PC-3 (cell line): ENCODE results near the gene IL1R1. TPM values are rescaled to one million over a fixed set of nuclear protein-coding genes. Genes with fewer than 3 reads are reported as not detected.

Source experiments
- ATAC-seq: fragments of 200-7000 bp; cut with Tn5 transposase; 2 replicates; pipeline ENCODE4 v1.9.1; 2020; ENCODE audit warnings: mild to moderate bottlenecking, moderate library complexity
- BruUV-seq: library from RNA; stranded (reverse); fragments of 400-500 nt; replicated peaks from 2 replicates; lab custom pipeline; 2021; lab: Mats Ljungman, UMichigan
- CTCF ChIA-PET: fragments of 300-600 bp; sonication (Branson Sonifier 250); formaldehyde crosslinking; loops from one replicate; lab custom pipeline; 2022; ENCODE audit warnings: antibody characterized with exemption; lab: Charles Lee
- POLR2A ChIA-PET: fragments of 300-600 bp; sonication (Branson Sonifier 250); formaldehyde crosslinking; loops from one replicate; lab custom pipeline; 2022; ENCODE audit warnings: antibody characterized with exemption; ENCODE audit not compliant: unreplicated experiment; lab: Charles Lee
- DNase-seq: peaks from one replicate; pipeline ENCODE4 v3.0.0-alpha.2; 2015
- H2AFZ ChIP-seq: fragments of 300-600 bp; sonication (generic); 2 replicates; pipeline ENCODE4 v1.6.0; 2016; ENCODE audit warnings: antibody characterized with exemption, low read length
- H3F3A ChIP-seq: fragments of 300-600 bp; sonication (generic); one replicate; pipeline ENCODE4 v1.6.0; 2017; ENCODE audit warnings: antibody characterized with exemption, low read length, control low read depth, mild to moderate bottlenecking; ENCODE audit not compliant: unreplicated experiment
- H3K27ac ChIP-seq: fragments of 300-600 bp; sonication (generic); 2 replicates; pipeline ENCODE4 v1.5.1; 2016; ENCODE audit warnings: mild to moderate bottlenecking, low read length
- H3K27me3 ChIP-seq: fragments of 300-600 bp; sonication (generic); 2 replicates; pipeline ENCODE4 v1.6.1; 2016; ENCODE audit warnings: low read length, mixed read lengths
- H3K36me3 ChIP-seq: fragments of 300-600 bp; sonication (generic); 2 replicates; pipeline ENCODE4 v1.6.1; 2016; ENCODE audit warnings: low read depth, mixed run types, low read length, mixed read lengths
- H3K4me1 ChIP-seq: fragments of 300-600 bp; sonication (generic); 2 replicates; pipeline ENCODE4 v1.5.1; 2016; ENCODE audit warnings: low read length; ENCODE audit not compliant: insufficient read depth
- H3K4me2 ChIP-seq: fragments of 300-600 bp; sonication (generic); 2 replicates; pipeline ENCODE4 v1.6.0; 2016; ENCODE audit warnings: low read length
- H3K4me3 ChIP-seq: fragments of 300-600 bp; sonication (generic); 2 replicates; pipeline ENCODE4 v1.5.1; 2016; ENCODE audit warnings: mild to moderate bottlenecking, low read length, mixed read lengths
- H3K79me2 ChIP-seq: fragments of 300-600 bp; sonication (generic); 2 replicates; pipeline ENCODE4 v1.6.1; 2017; ENCODE audit warnings: low read length, mixed read lengths
- H3K9ac ChIP-seq: fragments of 300-600 bp; sonication (generic); 2 replicates; pipeline ENCODE4 v1.6.0; 2016; ENCODE audit warnings: mild to moderate bottlenecking, low read length
- H3K9me2 ChIP-seq: fragments of 300-600 bp; sonication (generic); replicated peaks from 2 replicates; pipeline ENCODE4 v1.6.1; 2016; ENCODE audit warnings: mixed run types, low read length, mixed read lengths
- H3K9me3 ChIP-seq: fragments of 300-600 bp; sonication (generic); 2 replicates; pipeline ENCODE4 v1.6.1; 2016; ENCODE audit warnings: low read length, mixed read lengths
- H4K20me1 ChIP-seq: fragments of 300-600 bp; sonication (generic); 2 replicates; pipeline ENCODE4 v1.6.1; 2016; ENCODE audit warnings: low read length, mixed read lengths
- CTCF ChIP-seq: fragments of 300-600 bp; sonication (generic); conservative IDR thresholded peaks from 2 replicates; pipeline ENCODE4 v1.5.1; 2017; ENCODE audit warnings: antibody characterized with exemption, low read depth, mild to moderate bottlenecking, low read length
- EZH2 ChIP-seq: fragments of 300-600 bp; sonication (generic); IDR thresholded peaks from one replicate; pipeline ENCODE4 v1.6.1; 2017; ENCODE audit warnings: antibody characterized with exemption, mild to moderate bottlenecking, low read length; ENCODE audit not compliant: unreplicated experiment
- EZH2phosphoT487 ChIP-seq: fragments of 300-600 bp; sonication (generic); IDR thresholded peaks from 2 replicates; pipeline ENCODE4 v1.6.1; 2018; ENCODE audit warnings: mild to moderate bottlenecking, antibody characterized with exemption, low read length, borderline replicate concordance
- intact Hi-C: fragments of 100-400 bp; cut with micrococcal nuclease; formaldehyde crosslinking; loops from 2 replicates; pipeline ENCODE4 v1.9.0; 2023
- total RNA-seq: library from RNA; depleted of rRNA; stranded (reverse); fragments of >200 nt; gene quantifications from 2 replicates; pipeline ENCODE4 v1.2.3, GENCODE V29; 2014

The IL1R1 gene
- total RNA-seq, 1 experiment from 2014 or later = 0.69 TPM

- ATAC-seq (no peak), DNase-seq (no peak)
- CTCF ChIA-PET = no interaction called here
- POLR2A ChIA-PET = no interaction called here
- Histone ChIP-seq H3F3A (no peaks in the 10 kb centered on the region), H3K4me2 (no peak overlapping the region), H3K9me2 (no peaks in the 10 kb centered on the region), H3K27me3 (no peaks in the 10 kb centered on the region), H3K9ac (no peak overlapping the region), H3K79me2 (no peaks in the 10 kb centered on the region), H3K27ac (no peak overlapping the region), H3K9me3 (no peaks in the 10 kb centered on the region), H2AFZ (no peak overlapping the region), H3K36me3 (no peaks in the 10 kb centered on the region), H3K4me1 (no peaks in the 10 kb centered on the region), H4K20me1 (no peaks in the 10 kb centered on the region), H3K4me3 (no peak overlapping the region)
- TF ChIP-seq EZH2 = no peak
- BruUV-seq = no TSS peak
- intact Hi-C loops = no loop called here
These were observed 7.3 kb downstream of the IL1R1 start for GRCh38 chr2:102149644-102150455.

GRCh38 chr2:102154364-102154763 is 11.8 kb downstream of the IL1R1 start:
- ChIA-PET CTCF (no interaction called here), POLR2A (no interaction called here)
- Histone ChIP-seq H4K20me1 (no peaks in the 10 kb centered on the region), H3K4me2 (no peak overlapping the region), H3K9me3 (no peaks in the 10 kb centered on the region), H3K36me3 (no peaks in the 10 kb centered on the region), H3K4me1 (no peaks in the 10 kb centered on the region), H3K27me3 (no peaks in the 10 kb centered on the region), H2AFZ (no peak overlapping the region), H3K79me2 (no peaks in the 10 kb centered on the region), H3K4me3 (no peak overlapping the region), H3K9ac (no peak overlapping the region), H3K9me2 (no peaks in the 10 kb centered on the region), H3K27ac (no peak overlapping the region), H3F3A (no peaks in the 10 kb centered on the region)
- ATAC-seq = no peak
- BruUV-seq = no TSS peak
- TF ChIP-seq EZH2phosphoT487 (no peak), EZH2 (no peak), CTCF (no peak)
- no peak for DNase-seq
- intact Hi-C loops = no loop called here

- H3K9me3 ChIP-seq = no peaks in the 10 kb centered on the region
- no peaks in the 10 kb centered on the region for H3F3A ChIP-seq
- no peaks in the 10 kb centered on the region for H3K4me1 ChIP-seq
- no peaks in the 10 kb centered on the region for H3K79me2 ChIP-seq
- no peaks in the 10 kb centered on the region for H3K36me3 ChIP-seq
- H3K4me3 ChIP-seq = no peak overlapping the region
- no peak overlapping the region for H3K27ac ChIP-seq
- TF ChIP-seq EZH2 (no peak), CTCF (no peak), EZH2phosphoT487 (no peak)
- H4K20me1 ChIP-seq = no peaks in the 10 kb centered on the region
- H2AFZ ChIP-seq = no peak overlapping the region
- ATAC-seq (no peak), DNase-seq (no peak)
- H3K9me2 ChIP-seq = no peaks in the 10 kb centered on the region
- BruUV-seq = no TSS peak
- CTCF ChIA-PET = no interaction called here
- POLR2A ChIA-PET = no interaction called here
- intact Hi-C loops = no loop called here
- no peak overlapping the region for H3K9ac ChIP-seq
- H3K4me2 ChIP-seq = no peak overlapping the region
- H3K27me3 ChIP-seq = no peaks in the 10 kb centered on the region
These were observed 12.6 kb downstream of the IL1R1 start for GRCh38 chr2:102154946-102155702.
